Fibroblast of lung (primary cell): ENCODE results near the gene CPSF7. TPM values are rescaled to one million over a fixed set of nuclear protein-coding genes. Genes with fewer than 3 reads are reported as not detected.

Experiments
- DNase-seq, 2 donors: peaks; one replicate each; pipeline versions ENCODE4 v3.0.0 to v3.0.0-alpha.2; 2010; ENCODE audit warnings: low read depth in 2 of 2
- H2AFZ ChIP-seq: 2 replicates; pipeline ENCODE4 v1.5.1; 2012; ENCODE audit warnings: low read length, control low read depth, inconsistent platforms
- H3K27ac ChIP-seq: 2 replicates; pipeline ENCODE4 v1.5.1; 2011; ENCODE audit warnings: low read length, control low read depth; ENCODE audit not compliant: insufficient read depth
- H3K27me3 ChIP-seq: 2 replicates; pipeline ENCODE4 v1.5.1; 2011; ENCODE audit warnings: mild to moderate bottlenecking, low read length; ENCODE audit not compliant: control insufficient read depth, insufficient read depth
- H3K36me3 ChIP-seq: 2 replicates; pipeline ENCODE4 v1.5.1; 2011; ENCODE audit warnings: low read length; ENCODE audit not compliant: control insufficient read depth, insufficient read depth
- H3K4me1 ChIP-seq: 2 replicates; pipeline ENCODE4 v1.5.1; 2011; ENCODE audit warnings: low read length; ENCODE audit not compliant: control insufficient read depth, insufficient read depth; ENCODE audit errors: extremely low read depth
- H3K4me2 ChIP-seq: 2 replicates; pipeline ENCODE4 v1.5.1; 2011; ENCODE audit warnings: low read length, control low read depth; ENCODE audit not compliant: insufficient read depth; ENCODE audit errors: extremely low read depth
- H3K4me3 ChIP-seq, 4 experiments: fragments of 200-600 bp in 1 of 4; sonication (generic) in 1 of 4; replicated peaks in 1 of 4; 2 replicates each; pipeline ENCODE4 v1.5.1; 2011 to 2016; ENCODE audit warnings: low read length in 4 of 4, low read depth in 3 of 4, mild to moderate bottlenecking in 3 of 4, control low read depth in 2 of 4, inconsistent platforms in 1 of 4, mixed read lengths in 1 of 4; ENCODE audit not compliant: insufficient read depth in 1 of 4; ENCODE audit errors: control extremely low read depth in 1 of 4
- H3K79me2 ChIP-seq: 2 replicates; pipeline ENCODE4 v1.5.1; 2012; ENCODE audit warnings: mild to moderate bottlenecking, low read length, inconsistent platforms; ENCODE audit not compliant: control insufficient read depth, insufficient read depth
- H3K9ac ChIP-seq: 2 replicates; pipeline ENCODE4 v1.5.1; 2011; ENCODE audit warnings: mild to moderate bottlenecking, low read length, control low read depth; ENCODE audit not compliant: insufficient read depth
- H3K9me3 ChIP-seq: 2 replicates; pipeline ENCODE4 v1.5.1; 2012; ENCODE audit warnings: low read depth, low read length; ENCODE audit not compliant: control insufficient read depth, insufficient read depth
- H4K20me1 ChIP-seq: 2 replicates; pipeline ENCODE4 v1.5.1; 2011; ENCODE audit warnings: low read length; ENCODE audit not compliant: control insufficient read depth, insufficient read depth; ENCODE audit errors: extremely low read depth
- EZH2 ChIP-seq: IDR thresholded peaks from 2 replicates; pipeline ENCODE4 v1.5.1; 2012; ENCODE audit warnings: low read length, control low read depth, mild to moderate bottlenecking; ENCODE audit errors: missing control alignments
- polyA plus RNA-seq, 2 donors: library from polyadenylated mRNA; depleted of rRNA in 1 of 2; stranded (reverse) in 1 of 2; unstranded in 1 of 2; fragments of >200 nt; gene quantifications; 2 replicates each; pipeline ENCODE4 v1.2.1, GENCODE V29; 2011 to 2012; ENCODE audit warnings: missing spikeins in 1 of 2
- total RNA-seq: library from RNA; depleted of rRNA; stranded (reverse); fragments of >200 nt; gene quantifications from 2 replicates; pipeline ENCODE4 v1.2.1, GENCODE V29; 2014
- TF ChIP-seq, protein P1 (sequence below), 2 donors: IDR thresholded peaks in 1 of 2; conservative IDR thresholded peaks in 1 of 2; 1 replicate in 1 of 2; 2 replicates in 1 of 2; pipeline ENCODE4 v1.5.1; 2011 to 2012; ENCODE audit warnings: low read length in 2 of 2, control low read depth in 1 of 2, inconsistent platforms in 1 of 2, low read depth in 1 of 2, mild to moderate bottlenecking in 1 of 2

The CPSF7 gene
- total and polyA plus RNA-seq, 2 donors (not counting 1 experiment from before 2014, with no cell fraction given): 18.0 to 38.1 TPM

DNA sequence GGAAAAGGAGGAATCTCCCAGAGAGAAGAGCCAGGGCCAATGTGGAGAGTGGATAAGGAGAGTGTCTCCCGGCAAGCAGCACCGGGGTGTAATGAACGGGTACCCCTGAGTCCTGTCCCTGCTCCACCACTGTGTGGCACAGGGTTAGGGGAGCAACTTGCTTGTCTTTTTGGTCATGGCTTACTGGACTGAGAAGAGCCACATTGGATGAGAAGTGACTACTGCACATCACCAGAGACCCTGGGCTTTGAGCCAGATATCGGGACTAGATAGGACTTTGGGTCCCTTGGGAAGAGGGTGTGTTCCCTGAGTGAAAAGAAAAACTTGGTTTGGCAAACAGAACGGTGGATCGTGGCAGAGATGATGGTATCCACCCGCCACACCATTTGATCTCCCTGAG, 24.7 kb upstream of the CPSF7 start:
- no peaks in the 10 kb centered on the region for H4K20me1 ChIP-seq
- no peak for TF ChIP-seq EZH2
- TF ChIP-seq, protein P1, sequence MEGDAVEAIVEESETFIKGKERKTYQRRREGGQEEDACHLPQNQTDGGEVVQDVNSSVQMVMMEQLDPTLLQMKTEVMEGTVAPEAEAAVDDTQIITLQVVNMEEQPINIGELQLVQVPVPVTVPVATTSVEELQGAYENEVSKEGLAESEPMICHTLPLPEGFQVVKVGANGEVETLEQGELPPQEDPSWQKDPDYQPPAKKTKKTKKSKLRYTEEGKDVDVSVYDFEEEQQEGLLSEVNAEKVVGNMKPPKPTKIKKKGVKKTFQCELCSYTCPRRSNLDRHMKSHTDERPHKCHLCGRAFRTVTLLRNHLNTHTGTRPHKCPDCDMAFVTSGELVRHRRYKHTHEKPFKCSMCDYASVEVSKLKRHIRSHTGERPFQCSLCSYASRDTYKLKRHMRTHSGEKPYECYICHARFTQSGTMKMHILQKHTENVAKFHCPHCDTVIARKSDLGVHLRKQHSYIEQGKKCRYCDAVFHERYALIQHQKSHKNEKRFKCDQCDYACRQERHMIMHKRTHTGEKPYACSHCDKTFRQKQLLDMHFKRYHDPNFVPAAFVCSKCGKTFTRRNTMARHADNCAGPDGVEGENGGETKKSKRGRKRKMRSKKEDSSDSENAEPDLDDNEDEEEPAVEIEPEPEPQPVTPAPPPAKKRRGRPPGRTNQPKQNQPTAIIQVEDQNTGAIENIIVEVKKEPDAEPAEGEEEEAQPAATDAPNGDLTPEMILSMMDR (conservative IDR thresholded peaks at IDR 0.05 in 1 of 2, IDR thresholded peaks at IDR 0.05 in 1 of 2; ENCODE audit: low read depth in 1 of 2, low read length in 2 of 2): no peak

DNA sequence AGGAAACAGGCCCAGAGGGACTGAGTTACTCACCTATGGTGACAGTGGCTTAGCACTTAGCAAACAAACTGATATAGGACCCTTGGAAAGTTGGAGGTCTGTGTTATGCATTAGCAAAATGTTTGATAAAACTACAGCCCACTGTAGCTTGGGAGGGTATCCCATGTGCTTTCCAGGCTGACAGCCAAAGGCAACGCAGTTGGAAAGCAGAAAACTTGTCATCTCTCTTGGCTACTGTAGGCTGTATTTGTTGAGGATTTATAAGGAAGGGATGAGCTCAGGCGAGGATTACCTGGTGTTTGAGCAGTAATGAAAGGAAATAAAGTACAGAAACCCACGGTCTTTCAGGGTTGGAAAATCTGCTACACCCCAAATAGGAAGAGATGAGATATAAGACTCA, 23.9 kb upstream of the CPSF7 start:
- Histone ChIP-seq H3K36me3 (peaks cover 3% of the 10 kb centered on the region), H3K27me3 (no peaks in the 10 kb centered on the region), H3K4me2 (no peak overlapping the region), H3K79me2 (no peaks in the 10 kb centered on the region), H3K4me1 (no peaks in the 10 kb centered on the region), H3K4me3 (no peak overlapping the region), H4K20me1 (no peaks in the 10 kb centered on the region), H3K9me3 (no peaks in the 10 kb centered on the region), H2AFZ (no peak overlapping the region), H3K27ac (no peak overlapping the region), H3K9ac (no peak overlapping the region)
- DNase-seq: no peak
- no peak for TF ChIP-seq EZH2
- TF ChIP-seq, protein P1 (conservative IDR thresholded peaks at IDR 0.05 in 1 of 2, IDR thresholded peaks at IDR 0.05 in 1 of 2; ENCODE audit: low read depth in 1 of 2, low read length in 2 of 2): no peak

More for the DNA sequence above, 24.7 kb upstream of the CPSF7 start:
- Histone ChIP-seq H3K27me3 (no peaks in the 10 kb centered on the region), H3K79me2 (no peaks in the 10 kb centered on the region), H3K4me1 (no peaks in the 10 kb centered on the region), H3K27ac (no peak overlapping the region), H2AFZ (no peak overlapping the region), H3K36me3 (peaks cover 3% of the 10 kb centered on the region), H3K9me3 (no peaks in the 10 kb centered on the region), H3K9ac (no peak overlapping the region), H3K4me3 (no peak overlapping the region), H3K4me2 (no peak overlapping the region)
- no peak for DNase-seq

DNA sequence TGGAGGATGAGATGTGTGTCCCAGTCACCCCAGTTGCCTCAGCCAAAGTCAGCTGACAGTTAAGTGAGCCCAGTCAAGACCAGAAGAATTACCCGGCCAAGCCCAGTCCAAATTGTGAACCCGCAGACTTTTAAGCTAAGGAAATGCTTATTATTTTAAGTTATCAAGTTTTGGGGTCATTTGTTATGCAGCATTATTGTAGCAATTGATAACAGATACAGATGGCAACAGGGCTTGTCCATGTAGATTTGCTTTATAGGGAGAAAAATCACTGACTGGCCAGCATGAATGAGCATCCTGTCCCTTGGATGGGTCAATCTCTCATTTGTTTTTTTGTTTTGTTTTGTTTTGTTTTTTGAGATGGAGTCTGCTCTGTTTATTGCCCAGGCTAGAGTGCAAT, 23.1 kb upstream of the CPSF7 start:
- no peak overlapping the region for H3K9ac ChIP-seq
- no peak for DNase-seq
- H3K36me3 ChIP-seq: peaks cover 9% of the 10 kb centered on the region
- no peaks in the 10 kb centered on the region for H3K79me2 ChIP-seq
- no peaks in the 10 kb centered on the region for H4K20me1 ChIP-seq
- no peak overlapping the region for H3K4me3 ChIP-seq
- no peak overlapping the region for H3K27ac ChIP-seq
- no peak overlapping the region for H3K4me2 ChIP-seq
- no peaks in the 10 kb centered on the region for H3K27me3 ChIP-seq
- no peaks in the 10 kb centered on the region for H3K4me1 ChIP-seq
- no peaks in the 10 kb centered on the region for H3K9me3 ChIP-seq
- TF ChIP-seq EZH2: no peak
- TF ChIP-seq, protein P1 (conservative IDR thresholded peaks at IDR 0.05 in 1 of 2, IDR thresholded peaks at IDR 0.05 in 1 of 2; ENCODE audit: low read depth in 1 of 2, low read length in 2 of 2): no peak
- no peak overlapping the region for H2AFZ ChIP-seq
